NB4 (cell line): ENCODE data around the gene PRUNE2.

Source experiments
- POLR2A ChIP-seq: IDR thresholded peaks from 2 replicates; pipeline ENCODE4 v1.6.1; 2011; ENCODE audit warnings: mild to moderate bottlenecking; ENCODE audit not compliant: insufficient read length; ENCODE audit errors: extremely low read depth
- TF ChIP-seq, protein P1 (sequence below): IDR thresholded peaks from one replicate; pipeline ENCODE4 v1.5.1; 2012; ENCODE audit warnings: low read depth, low read length

- TF ChIP-seq, protein P1, sequence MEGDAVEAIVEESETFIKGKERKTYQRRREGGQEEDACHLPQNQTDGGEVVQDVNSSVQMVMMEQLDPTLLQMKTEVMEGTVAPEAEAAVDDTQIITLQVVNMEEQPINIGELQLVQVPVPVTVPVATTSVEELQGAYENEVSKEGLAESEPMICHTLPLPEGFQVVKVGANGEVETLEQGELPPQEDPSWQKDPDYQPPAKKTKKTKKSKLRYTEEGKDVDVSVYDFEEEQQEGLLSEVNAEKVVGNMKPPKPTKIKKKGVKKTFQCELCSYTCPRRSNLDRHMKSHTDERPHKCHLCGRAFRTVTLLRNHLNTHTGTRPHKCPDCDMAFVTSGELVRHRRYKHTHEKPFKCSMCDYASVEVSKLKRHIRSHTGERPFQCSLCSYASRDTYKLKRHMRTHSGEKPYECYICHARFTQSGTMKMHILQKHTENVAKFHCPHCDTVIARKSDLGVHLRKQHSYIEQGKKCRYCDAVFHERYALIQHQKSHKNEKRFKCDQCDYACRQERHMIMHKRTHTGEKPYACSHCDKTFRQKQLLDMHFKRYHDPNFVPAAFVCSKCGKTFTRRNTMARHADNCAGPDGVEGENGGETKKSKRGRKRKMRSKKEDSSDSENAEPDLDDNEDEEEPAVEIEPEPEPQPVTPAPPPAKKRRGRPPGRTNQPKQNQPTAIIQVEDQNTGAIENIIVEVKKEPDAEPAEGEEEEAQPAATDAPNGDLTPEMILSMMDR: no peak
- no peak for TF ChIP-seq POLR2A
Measured at GRCh38 chr9:76891874-76892273, 14.0 kb downstream of the PRUNE2 start.
